ENCODE results near the gene TFAP2E.

The TFAP2E gene

DNA sequence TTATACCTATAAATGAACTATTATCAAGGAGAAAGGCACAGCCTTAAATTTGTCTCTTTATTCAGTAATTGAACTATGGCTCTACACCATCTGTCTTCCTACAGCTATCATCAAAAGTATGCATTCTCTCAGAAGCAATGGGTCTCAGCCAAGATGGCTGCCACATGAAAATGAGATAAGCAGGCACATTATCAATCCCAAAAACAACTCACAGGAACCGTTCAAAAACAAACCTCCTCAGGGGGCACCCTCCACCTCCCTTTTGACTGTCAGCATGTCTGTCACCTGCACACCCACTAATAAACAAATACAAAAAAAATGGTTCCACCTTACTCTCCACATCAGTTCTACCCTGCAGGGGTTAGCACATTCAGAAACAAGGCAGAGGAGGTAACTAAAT lies 39.5 kb upstream of the TFAP2E start:
- H3K4me3 ChIP-seq (ENCODE audit: low read depth, low read length), result no peak overlapping the region
- no peak for DNase-seq (ENCODE audit: low read depth)

DNA sequence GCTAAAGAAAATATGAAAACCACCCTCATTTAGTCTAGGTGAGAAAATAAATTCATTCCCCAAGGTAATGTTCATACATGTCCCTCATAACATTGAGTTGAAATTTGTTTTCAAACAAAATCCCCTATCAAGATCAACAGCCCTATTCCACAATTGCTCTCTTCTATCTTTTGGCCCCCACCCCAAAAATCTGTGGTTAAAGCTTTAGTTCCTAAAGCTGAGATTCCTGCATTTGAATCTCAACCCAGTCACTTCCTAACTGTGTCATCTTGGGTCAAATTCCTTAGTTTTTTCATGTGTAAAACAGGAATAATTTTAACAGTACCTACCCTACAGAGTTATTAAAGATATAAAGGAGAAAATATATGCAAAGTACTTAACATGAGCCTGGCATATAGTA lies 37.9 kb upstream of the TFAP2E start:
- H3K4me3 ChIP-seq (ENCODE audit: low read depth, low read length), result no peak overlapping the region
- DNase-seq (ENCODE audit: low read depth), result no peak
- TF ChIP-seq, protein P1, sequence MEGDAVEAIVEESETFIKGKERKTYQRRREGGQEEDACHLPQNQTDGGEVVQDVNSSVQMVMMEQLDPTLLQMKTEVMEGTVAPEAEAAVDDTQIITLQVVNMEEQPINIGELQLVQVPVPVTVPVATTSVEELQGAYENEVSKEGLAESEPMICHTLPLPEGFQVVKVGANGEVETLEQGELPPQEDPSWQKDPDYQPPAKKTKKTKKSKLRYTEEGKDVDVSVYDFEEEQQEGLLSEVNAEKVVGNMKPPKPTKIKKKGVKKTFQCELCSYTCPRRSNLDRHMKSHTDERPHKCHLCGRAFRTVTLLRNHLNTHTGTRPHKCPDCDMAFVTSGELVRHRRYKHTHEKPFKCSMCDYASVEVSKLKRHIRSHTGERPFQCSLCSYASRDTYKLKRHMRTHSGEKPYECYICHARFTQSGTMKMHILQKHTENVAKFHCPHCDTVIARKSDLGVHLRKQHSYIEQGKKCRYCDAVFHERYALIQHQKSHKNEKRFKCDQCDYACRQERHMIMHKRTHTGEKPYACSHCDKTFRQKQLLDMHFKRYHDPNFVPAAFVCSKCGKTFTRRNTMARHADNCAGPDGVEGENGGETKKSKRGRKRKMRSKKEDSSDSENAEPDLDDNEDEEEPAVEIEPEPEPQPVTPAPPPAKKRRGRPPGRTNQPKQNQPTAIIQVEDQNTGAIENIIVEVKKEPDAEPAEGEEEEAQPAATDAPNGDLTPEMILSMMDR (IDR thresholded peaks at IDR 0.05; ENCODE audit: insufficient read depth, low read depth, low read length, missing control alignments), result no peak

More for the DNA sequence above, 39.5 kb upstream of the TFAP2E start:
- TF ChIP-seq, protein P1 (IDR thresholded peaks at IDR 0.05; ENCODE audit: insufficient read depth, low read depth, low read length, missing control alignments), result no peak

DNA sequence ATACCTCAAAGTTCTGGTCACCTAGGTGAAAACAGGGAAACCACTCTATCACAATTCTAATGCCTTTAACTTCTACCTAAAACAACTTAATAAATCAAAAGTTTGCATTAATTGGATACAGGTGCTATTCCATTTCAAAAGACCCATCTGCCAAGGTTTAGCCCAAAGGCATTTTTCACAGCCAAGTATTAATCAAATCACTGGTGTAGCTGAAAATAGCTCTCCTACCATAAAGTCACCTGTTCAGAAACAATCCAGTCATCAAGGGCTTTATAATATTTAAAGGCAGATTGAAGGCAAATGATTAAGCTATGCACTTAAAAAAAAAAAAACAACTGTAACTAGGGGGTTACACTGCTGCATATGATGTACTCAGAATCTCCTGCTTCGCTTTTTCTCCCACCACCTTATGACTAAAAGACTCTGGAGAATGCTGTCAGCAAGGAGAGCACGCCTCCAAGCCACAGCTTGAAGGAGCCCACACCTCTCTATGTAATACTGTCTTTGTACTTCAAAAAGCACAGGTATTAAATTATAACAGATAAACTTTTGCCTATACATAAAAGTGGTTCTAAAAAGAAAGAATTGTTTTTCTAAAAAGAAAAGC lies 36.5 kb upstream of the TFAP2E start:
- no peak overlapping the region for H3K4me3 ChIP-seq (ENCODE audit: low read depth, low read length)
- TF ChIP-seq, protein P1 (IDR thresholded peaks at IDR 0.05; ENCODE audit: insufficient read depth, low read depth, low read length, missing control alignments), result no peak
- no peak for DNase-seq (ENCODE audit: low read depth)

DNA sequence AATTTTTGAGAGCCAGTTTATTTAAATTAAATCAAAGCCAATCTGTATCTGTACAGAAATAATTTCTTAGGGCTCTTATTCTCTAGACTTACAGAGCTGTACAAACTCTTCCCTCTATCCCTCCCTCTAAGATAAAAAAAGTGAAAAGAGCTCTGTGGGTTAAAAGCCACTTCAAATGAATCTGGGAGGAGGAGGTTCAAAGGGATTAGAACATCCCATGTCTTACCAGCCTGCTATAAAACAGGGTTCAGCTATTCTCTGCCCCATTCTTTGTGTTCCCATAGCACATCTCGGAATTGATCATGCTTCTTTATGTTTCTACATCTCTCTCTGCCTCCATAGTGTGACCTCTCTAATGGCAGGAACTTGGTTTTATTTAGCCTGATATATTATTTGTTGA lies 35.3 kb upstream of the TFAP2E start:
- TF ChIP-seq, protein P1 (IDR thresholded peaks at IDR 0.05; ENCODE audit: insufficient read depth, low read depth, low read length, missing control alignments), result no peak
- no peak for DNase-seq (ENCODE audit: low read depth)
- H3K4me3 ChIP-seq (ENCODE audit: low read depth, low read length), result peak overlapping the region; percentile 42

DNA sequence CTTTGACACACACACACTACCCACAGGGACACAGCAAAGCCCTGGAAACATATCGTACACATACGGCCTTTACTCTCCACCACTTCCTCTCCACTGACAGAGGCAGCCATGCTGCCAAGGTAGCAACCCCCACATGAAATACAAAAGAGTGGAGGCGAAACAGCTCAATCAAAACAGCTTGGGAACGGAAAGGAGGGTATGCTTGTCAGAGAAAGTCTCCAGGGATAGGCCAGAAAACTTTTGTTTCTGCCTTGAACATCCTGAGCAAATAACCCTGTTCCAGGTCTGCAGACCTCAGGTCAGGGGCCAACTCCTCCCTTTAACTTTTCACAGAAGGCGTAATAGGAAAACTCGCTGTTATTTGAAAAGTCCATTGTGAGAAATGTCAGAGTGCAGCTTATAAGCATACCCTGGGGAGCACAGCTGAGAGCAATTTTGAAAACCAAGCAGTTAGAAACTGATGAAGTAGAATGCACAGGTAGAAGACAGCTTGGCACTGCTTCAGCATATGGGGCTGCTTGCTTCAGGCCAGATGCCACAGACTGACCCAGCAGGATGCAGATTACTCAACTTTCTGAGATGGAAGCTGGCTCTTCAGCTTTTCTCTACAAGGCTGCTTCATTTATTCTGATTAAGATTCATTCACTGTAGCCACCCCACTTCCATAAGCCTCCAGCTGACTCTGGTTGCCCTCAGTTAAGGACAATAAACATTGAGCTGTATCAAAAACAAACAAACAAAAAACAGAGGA lies 33.9 kb upstream of the TFAP2E start:
- peak; percentile 76 for DNase-seq (ENCODE audit: low read depth)
- TF ChIP-seq, protein P1 (IDR thresholded peaks at IDR 0.05; ENCODE audit: insufficient read depth, low read depth, low read length, missing control alignments), result no peak
- H3K4me3 ChIP-seq (ENCODE audit: low read depth, low read length), result peak overlapping the region; percentile 42

DNA sequence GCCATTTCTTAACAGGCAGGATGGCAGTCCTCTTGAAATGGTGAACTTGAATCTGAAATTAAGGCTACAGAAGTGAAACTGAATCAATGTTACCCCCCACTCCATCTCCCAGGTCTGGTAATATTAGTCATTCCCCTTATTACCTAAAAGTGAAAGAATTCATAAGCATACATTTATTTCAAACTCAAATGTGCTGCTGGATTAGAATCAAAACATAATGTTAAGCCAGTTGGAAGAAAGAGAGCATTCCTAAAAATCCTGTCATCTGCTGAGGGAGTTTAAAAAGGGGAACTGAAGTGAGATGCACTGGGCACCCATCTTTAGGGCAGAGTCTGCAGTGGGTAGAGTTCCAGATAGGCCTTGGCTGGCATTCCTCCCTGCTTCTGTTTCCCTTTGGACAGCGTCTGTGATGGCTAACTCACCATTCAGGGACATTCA lies 33.3 kb upstream of the TFAP2E start:
- H3K4me3 ChIP-seq (ENCODE audit: low read depth, low read length), result no peak overlapping the region
- TF ChIP-seq, protein P1 (IDR thresholded peaks at IDR 0.05; ENCODE audit: insufficient read depth, low read depth, low read length, missing control alignments), result no peak
- peak; percentile 71 for DNase-seq (ENCODE audit: low read depth)
